ENCODE data around the gene SLC39A11. TPM values are rescaled to one million over a fixed set of nuclear protein-coding genes. Genes with fewer than 3 reads are reported as not detected.

SLC39A11 gene
- polyA plus RNA-seq, 1 donor from 2014 or later: 8.0 TPM

GRCh38 chr17:73105431-73105830 lies 12.9 kb upstream of the SLC39A11 start:
- no peaks in the 10 kb centered on the region for H3K27me3 ChIP-seq (ENCODE audit: insufficient read depth, low read depth, low read length)
- H3K4me3 ChIP-seq (ENCODE audit: low read length): no peak overlapping the region

GRCh38 chr17:73104450-73104849 lies 12.0 kb upstream of the SLC39A11 start:
- H4K20me1 ChIP-seq (ENCODE audit: insufficient read depth): no peaks in the 10 kb centered on the region
- H3K36me3 ChIP-seq (ENCODE audit: insufficient read depth, low read length): no peaks in the 10 kb centered on the region
- no peaks in the 10 kb centered on the region for H3K9me2 ChIP-seq (ENCODE audit: insufficient read depth, low read length)
- no peak overlapping the region for H3K4me3 ChIP-seq (ENCODE audit: low read length)
- H3K27me3 ChIP-seq (ENCODE audit: insufficient read depth, low read depth, low read length): no peaks in the 10 kb centered on the region
- H3F3A ChIP-seq (ENCODE audit: insufficient read depth, low read length, poor library complexity, severe bottlenecking): no peaks in the 10 kb centered on the region
- no peaks in the 10 kb centered on the region for H3K79me2 ChIP-seq (replicated peaks; ENCODE audit: insufficient read depth, low read length)
- H3K9ac ChIP-seq (ENCODE audit: low read length): no peak overlapping the region
- no peak overlapping the region for H3K4me2 ChIP-seq (ENCODE audit: low read length)
- H3K27ac ChIP-seq (ENCODE audit: low read length): no peak overlapping the region
- H2AFZ ChIP-seq (ENCODE audit: low read depth, low read length): no peak overlapping the region
- no peaks in the 10 kb centered on the region for H3K9me3 ChIP-seq (ENCODE audit: low read length)
- TF ChIP-seq REST (IDR thresholded peaks at IDR 0.05; ENCODE audit: borderline replicate concordance) (no peak), EP300 (conservative IDR thresholded peaks at IDR 0.05; ENCODE audit: poor library complexity, severe bottlenecking) (no peak), RAD21 (conservative IDR thresholded peaks at IDR 0.05) (no peak)

More at GRCh38 chr17:73105431-73105830, 12.9 kb upstream of the SLC39A11 start:
- Histone ChIP-seq H3K4me2 (ENCODE audit: low read length) (no peak overlapping the region), H4K20me1 (ENCODE audit: insufficient read depth) (no peaks in the 10 kb centered on the region), H3F3A (ENCODE audit: insufficient read depth, low read length, poor library complexity, severe bottlenecking) (no peaks in the 10 kb centered on the region), H2AFZ (ENCODE audit: low read depth, low read length) (no peak overlapping the region), H3K79me2 (replicated peaks; ENCODE audit: insufficient read depth, low read length) (no peaks in the 10 kb centered on the region), H3K27ac (ENCODE audit: low read length) (no peak overlapping the region), H3K9me2 (ENCODE audit: insufficient read depth, low read length) (no peaks in the 10 kb centered on the region), H3K9ac (ENCODE audit: low read length) (no peak overlapping the region), H3K9me3 (ENCODE audit: low read length) (no peaks in the 10 kb centered on the region), H3K36me3 (ENCODE audit: insufficient read depth, low read length) (no peaks in the 10 kb centered on the region)
- TF ChIP-seq CTCF (IDR thresholded peaks at IDR 0.05; ENCODE audit: poor library complexity, severe bottlenecking) (no peak), EZH2 (IDR thresholded peaks at IDR 0.05; ENCODE audit: borderline replicate concordance, insufficient read depth, low read length, poor library complexity, severe bottlenecking) (no peak), SMC3 (conservative IDR thresholded peaks at IDR 0.05; ENCODE audit: poor library complexity) (no peak), REST (IDR thresholded peaks at IDR 0.05; ENCODE audit: borderline replicate concordance) (no peak), POLR2AphosphoS5 (IDR thresholded peaks at IDR 0.05) (no peak), MXI1 (conservative IDR thresholded peaks at IDR 0.05; ENCODE audit: poor library complexity, severe bottlenecking) (no peak), RAD21 (conservative IDR thresholded peaks at IDR 0.05) (no peak), EP300 (conservative IDR thresholded peaks at IDR 0.05; ENCODE audit: poor library complexity, severe bottlenecking) (no peak), TAF1 (IDR thresholded peaks at IDR 0.05; ENCODE audit: low read depth) (no peak)
